SK-N-SH (cell line): Measurements from ENCODE around the gene NXNL1. TPM values are rescaled to one million over a fixed set of nuclear protein-coding genes. Genes with fewer than 3 reads are reported as not detected.
A peak's percentile ranks its signal among the peaks of the same experiment; 100 is the strongest.

Experiments used
- CTCF ChIA-PET: fragments of 300-600, 350-600 bp; formaldehyde crosslinking; extraction: SDS; loops from one replicate; lab custom pipeline; 2021; lab: Yijun Ruan, JAX
- POLR2A ChIA-PET: fragments of 350-600 bp; sonication (Branson Sonifier 250); formaldehyde crosslinking; extraction: SDS; loops from one replicate; lab custom pipeline; 2020; ENCODE audit warnings: antibody characterized with exemption, inconsistent platforms; lab: Yijun Ruan, JAX
- DNase-seq: peaks from one replicate; pipeline ENCODE4 v3.0.0; 2012
- H2AFZ ChIP-seq: fragments of 200-600 bp; sonication (generic); 2 replicates; pipeline ENCODE4 v1.8.1; 2016; ENCODE audit warnings: antibody characterized with exemption, mild to moderate bottlenecking, low read depth
- H3F3A ChIP-seq: fragments of 200-600 bp; sonication (generic); replicated peaks from 2 replicates; pipeline ENCODE3; 2016; ENCODE audit warnings: antibody characterized with exemption, mild to moderate bottlenecking; ENCODE audit not compliant: insufficient read depth
- H3K27ac ChIP-seq, 2 experiments: fragments of 200-500 bp in 1 of 2; fragments of 200-600 bp in 1 of 2; sonication (Bioruptor generic) in 1 of 2; sonication (generic), shearing (Covaris generic) in 1 of 2; 2 replicates each; pipeline versions ENCODE4 v1.5.1 to v1.6.1; 2014 to 2016; ENCODE audit warnings: low read depth in 2 of 2, inconsistent platforms in 1 of 2, low read length in 1 of 2, mild to moderate bottlenecking in 1 of 2, mixed read lengths in 1 of 2
- H3K27me3 ChIP-seq: fragments of 200-600 bp; sonication (generic), shearing (Covaris generic); 2 replicates; pipeline ENCODE4 v1.6.1; 2016; ENCODE audit warnings: mixed run types; ENCODE audit not compliant: insufficient read depth
- H3K36me3 ChIP-seq, 2 experiments: fragments of 200-500 bp in 1 of 2; fragments of 200-600 bp in 1 of 2; sonication (Bioruptor generic) in 1 of 2; sonication (generic) in 1 of 2; replicated peaks in 1 of 2; 2 replicates each; pipeline versions ENCODE3 to v1.5.1; 2014 to 2016; ENCODE audit warnings: low read length in 1 of 2, mild to moderate bottlenecking in 1 of 2; ENCODE audit not compliant: insufficient read depth in 2 of 2, control insufficient read depth in 1 of 2
- H3K4me1 ChIP-seq, 2 experiments: fragments of 200-500 bp in 1 of 2; fragments of 200-600 bp in 1 of 2; sonication (Bioruptor generic) in 1 of 2; sonication (generic), shearing (Covaris generic) in 1 of 2; 2 replicates each; pipeline versions ENCODE4 v1.5.1 to v1.6.1; 2014 to 2016; ENCODE audit warnings: low read depth in 1 of 2, low read length in 1 of 2, mixed run types in 1 of 2; ENCODE audit not compliant: insufficient read depth in 2 of 2, control insufficient read depth in 1 of 2
- H3K4me2 ChIP-seq: fragments of 200-600 bp; sonication (generic), shearing (Covaris generic); 2 replicates; pipeline ENCODE4 v1.6.1; 2017; ENCODE audit warnings: mixed run types
- H3K4me3 ChIP-seq, 2 experiments: fragments of 200-500 bp in 1 of 2; fragments of 200-600 bp in 1 of 2; sonication (Bioruptor generic) in 1 of 2; sonication (generic), shearing (Covaris generic) in 1 of 2; 2 replicates each; pipeline versions ENCODE4 v1.5.1 to v1.8.1; 2014 to 2016; ENCODE audit warnings: low read depth in 2 of 2, inconsistent platforms in 1 of 2, low read length in 1 of 2, mild to moderate bottlenecking in 1 of 2, mixed read lengths in 1 of 2, moderate library complexity in 1 of 2
- H3K79me2 ChIP-seq: fragments of 200-600 bp; sonication (generic); 2 replicates; pipeline ENCODE4 v1.8.1; 2017; ENCODE audit warnings: mild to moderate bottlenecking; ENCODE audit not compliant: insufficient read depth
- H3K9ac ChIP-seq: fragments of 200-600 bp; sonication (generic); 2 replicates; pipeline ENCODE4 v1.6.1; 2017; ENCODE audit warnings: mixed run types
- H3K9me2 ChIP-seq: fragments of 200-600 bp; sonication (generic); 2 replicates; pipeline ENCODE4 v1.6.1; 2017; ENCODE audit warnings: mixed run types
- H3K9me3 ChIP-seq: fragments of 200-600 bp; sonication (generic); 2 replicates; pipeline ENCODE4 v1.6.1; 2017; ENCODE audit warnings: mixed run types, mild to moderate bottlenecking, moderate library complexity
- H4K20me1 ChIP-seq: fragments of 200-600 bp; sonication (generic); 2 replicates; pipeline ENCODE4 v1.6.1; 2017; ENCODE audit warnings: mild to moderate bottlenecking, mixed run types; ENCODE audit not compliant: insufficient read depth
- CTCF ChIP-seq: fragments of 200-600 bp; sonication (generic); IDR thresholded peaks from 2 replicates; pipeline ENCODE4 v1.6.1; 2017; ENCODE audit warnings: antibody characterized with exemption, mild to moderate bottlenecking, moderate library complexity
- ELF1 ChIP-seq: IDR thresholded peaks from 2 replicates; pipeline ENCODE4 v1.4.0; 2012
- EP300 ChIP-seq, 2 experiments: IDR thresholded peaks; 2 replicates each; pipeline versions ENCODE4 v1.4.0 to v1.6.1; 2012; ENCODE audit warnings: borderline replicate concordance in 1 of 2, low read depth in 1 of 2, low read length in 1 of 2
- FOXJ3 ChIP-seq: sonication (generic); formaldehyde crosslinking; IDR thresholded peaks from 2 replicates; pipeline ENCODE4 v1.5.1; 2020; ENCODE audit warnings: mild to moderate bottlenecking, missing genetic modification reagents
- GATA2 ChIP-seq: sonication (generic); formaldehyde crosslinking; IDR thresholded peaks from 2 replicates; pipeline ENCODE4 v1.5.0; 2020; ENCODE audit warnings: mild to moderate bottlenecking, missing genetic modification reagents
- MXI1 ChIP-seq: IDR thresholded peaks from 2 replicates; pipeline ENCODE4 v1.6.1; 2012; ENCODE audit warnings: mild to moderate bottlenecking, low read depth, low read length, improper control_type of control experiment
- NFIC ChIP-seq: IDR thresholded peaks from 2 replicates; pipeline ENCODE4 v1.4.0; 2012; ENCODE audit warnings: borderline replicate concordance
- NRF1 ChIP-seq: IDR thresholded peaks from 2 replicates; pipeline ENCODE4 v1.6.1; 2012; ENCODE audit warnings: low read depth, mild to moderate bottlenecking, low read length
- PBX3 ChIP-seq: IDR thresholded peaks from 2 replicates; pipeline ENCODE4; 2012
- RAD21 ChIP-seq: IDR thresholded peaks from 2 replicates; pipeline ENCODE4 v1.6.1; 2012; ENCODE audit warnings: mild to moderate bottlenecking, low read length
- REST ChIP-seq: IDR thresholded peaks from 2 replicates; pipeline ENCODE4 v1.6.1; 2012; ENCODE audit warnings: mild to moderate bottlenecking, low read depth, low read length, moderate library complexity
- RFX5 ChIP-seq: IDR thresholded peaks from 2 replicates; pipeline ENCODE4 v1.6.1; 2012; ENCODE audit warnings: mild to moderate bottlenecking, improper control_type of control experiment, low read length
- SIN3A ChIP-seq: IDR thresholded peaks from 2 replicates; pipeline ENCODE4 v1.6.1; 2012; ENCODE audit warnings: low read depth, mild to moderate bottlenecking, low read length, moderate library complexity, borderline replicate concordance
- TCF12 ChIP-seq: IDR thresholded peaks from 2 replicates; pipeline ENCODE4 v1.4.0; 2012
- USF1 ChIP-seq: IDR thresholded peaks from 2 replicates; pipeline ENCODE4 v1.4.0; 2012; ENCODE audit warnings: low read depth, borderline replicate concordance
- ZBTB33 ChIP-seq: IDR thresholded peaks from 2 replicates; pipeline ENCODE4 v1.4.0; 2012; ENCODE audit warnings: low read depth, borderline replicate concordance
- WGBS: methylation state at CpG from one replicate; pipeline ENCODE4 v1.1.6; 2017; ENCODE audit warnings: low lambda C conversion rate; 5-methylcytosine and 5-hydroxymethylcytosine counted together
- polyA plus RNA-seq, 3 experiments: library from polyadenylated mRNA; depleted of rRNA; stranded (reverse); fragments of >200 nt; gene quantifications; 2 replicates each; pipeline ENCODE4 v1.2.3, GENCODE V29; 2012

NXNL1 gene
- polyA plus RNA-seq, 1 of the 3 experiments (the other 2 are of a cell fraction): not detected

GRCh38 chr19:17469481-17470067, 8.8 kb upstream of the NXNL1 start (continued):
- TF ChIP-seq ZBTB33 (no peak), GATA2 (CRISPR knock-in tag) (no peak), ELF1 (no peak), RAD21 (no peak), CTCF (no peak)

- H3K4me2 ChIP-seq: peak overlapping the region; percentile 93
Measured at GRCh38 chr19:17469092-17469480, 8.4 kb upstream of the NXNL1 start.

More at GRCh38 chr19:17469092-17469480, 8.4 kb upstream of the NXNL1 start:
- CTCF ChIA-PET: interaction anchor here (0.9 to 2.4 kb wide), 7 partner anchors 16 to 135 kb away, joined by 3 to 9 read pairs (median 3); partner anchors contain the start of gene TMEM221
- Histone ChIP-seq H3K27me3 (no peaks in the 10 kb centered on the region), H3K4me3 (peak overlapping the region; percentile 64 to 67), H2AFZ (peak overlapping the region; percentile 90), H3K36me3 (no peaks in the 10 kb centered on the region), H3K9ac (peak overlapping the region; percentile 70; the same call in 1 of the 2 replicates), H3K9me3 (no peaks in the 10 kb centered on the region), H4K20me1 (no peaks in the 10 kb centered on the region; the same call in 1 of the 2 replicates), H3K27ac (peak overlapping the region; percentile 65 to 72; a peak in 3 of 4 replicates), H3K9me2 (no peaks in the 10 kb centered on the region), H3K79me2 (peaks cover 32% of the 10 kb centered on the region), H3K4me1 (peaks cover 11 to 17% of the 10 kb centered on the region in 2 experiments; a peak in 3 of 4 replicates), H3F3A (peaks cover 3% of the 10 kb centered on the region)
- no peak for DNase-seq
- 26% methylated on average over 15 of the region's 19 CpGs for WGBS
- TF ChIP-seq NFIC (no peak), PBX3 (no peak), SIN3A (no peak), EP300 (IDR thresholded peaks at IDR 0.05; ENCODE audit: borderline replicate concordance in 1 of 2, low read depth in 1 of 2, low read length in 1 of 2) (no peak), NRF1 (no peak), GATA2 (CRISPR knock-in tag) (no peak), MXI1 (no peak), REST (no peak), FOXJ3 (CRISPR knock-in tag) (no peak), RFX5 (no peak), TCF12 (no peak), USF1 (no peak)
- POLR2A ChIA-PET: interaction anchor here (0.5 to 0.9 kb wide), 2 partner anchors 42 to 45 kb away, joined by 3 to 4 read pairs; partner anchors contain the start of gene PGLS
